ENCODE data around the gene CABP7. TPM values are rescaled to one million over a fixed set of nuclear protein-coding genes. Genes with fewer than 3 reads are reported as not detected.

Gene CABP7
- total RNA-seq, 1 donor from 2014 or later = not detected

GRCh38 chr22:29762263-29762662 lies 42.5 kb downstream of the CABP7 start:
- H3K27ac ChIP-seq = no peak overlapping the region
- intact Hi-C loops (cut with DNase I) = no loop called here
- H3K4me3 ChIP-seq = no peak overlapping the region
- H3K4me1 ChIP-seq = peaks cover 13% of the 10 kb centered on the region
- no peak for DNase-seq
- TF ChIP-seq CTCF (IDR thresholded peaks at IDR 0.05) = no peak
- H3K9me3 ChIP-seq = no peaks in the 10 kb centered on the region
- no peaks in the 10 kb centered on the region for H3K27me3 ChIP-seq (ENCODE audit: low read depth)
- ATAC-seq = no peak
- no peaks in the 10 kb centered on the region for H3K36me3 ChIP-seq

GRCh38 chr22:29765905-29766631 lies 46.3 kb downstream of the CABP7 start:
- peak; percentile 9 to 10 for ATAC-seq
- no peak for TF ChIP-seq CTCF (IDR thresholded peaks at IDR 0.05)
- no peak for DNase-seq
- Histone ChIP-seq H3K9me3 (no peaks in the 10 kb centered on the region), H3K4me1 (peaks cover 39% of the 10 kb centered on the region), H3K4me3 (peak overlapping the region; percentile 98), H3K27me3 (ENCODE audit: low read depth) (no peaks in the 10 kb centered on the region), H3K36me3 (peaks cover 26% of the 10 kb centered on the region), H3K27ac (peak overlapping the region; percentile 86)
- intact Hi-C loops (cut with DNase I) = no loop called here

GRCh38 chr22:29766632-29767170 lies 46.9 kb downstream of the CABP7 start, which contains the start of gene ZMAT5:
ZMAT5 (minus strand) TSS chr22:29767007; CDS start chr22:29748544, 18,463 bp downstream.
- H3K4me1 ChIP-seq = peaks cover 39% of the 10 kb centered on the region
- TF ChIP-seq CTCF (IDR thresholded peaks at IDR 0.05) = no peak
- H3K4me3 ChIP-seq = peak within 1 kb of the TSS; percentile 98
- intact Hi-C loops (cut with DNase I) = no loop called here
- H3K27ac ChIP-seq = peak within 1 kb of the TSS; percentile 86
- peak; percentile 97 for DNase-seq
- no peaks in the 10 kb centered on the region for H3K9me3 ChIP-seq
- peaks cover 30% of the 10 kb centered on the region for H3K36me3 ChIP-seq
- H3K27me3 ChIP-seq (ENCODE audit: low read depth) = no peaks in the 10 kb centered on the region
- peak; percentile 98 to 99 for ATAC-seq

GRCh38 chr22:29767171-29768051 lies 47.6 kb downstream of the CABP7 start, which contains the start of gene UQCR10:
UQCR10 (plus strand) TSS chr22:29767369; CDS start chr22:29767399, 30 bp downstream.
- peaks cover 39% of the 10 kb centered on the region for H3K4me1 ChIP-seq
- H3K4me3 ChIP-seq = peak within 1 kb of the TSS; percentile 98
- ATAC-seq = peak; percentile 91 to 93
- intact Hi-C loops (cut with DNase I) = no loop called here
- H3K27ac ChIP-seq = peak within 1 kb of the TSS; percentile 86
- peak; percentile 98 for DNase-seq
- H3K27me3 ChIP-seq (ENCODE audit: low read depth) = no peaks in the 10 kb centered on the region
- no peak for TF ChIP-seq CTCF (IDR thresholded peaks at IDR 0.05)
- no peaks in the 10 kb centered on the region for H3K9me3 ChIP-seq
- peaks cover 30% of the 10 kb centered on the region for H3K36me3 ChIP-seq

GRCh38 chr22:29768052-29768693 lies 48.4 kb downstream of the CABP7 start:
- peak overlapping the region; percentile 98 for H3K4me3 ChIP-seq
- no peak for ATAC-seq
- H3K4me1 ChIP-seq = peaks cover 39% of the 10 kb centered on the region
- H3K36me3 ChIP-seq = peaks cover 30% of the 10 kb centered on the region
- no peaks in the 10 kb centered on the region for H3K27me3 ChIP-seq (ENCODE audit: low read depth)
- H3K27ac ChIP-seq = peak overlapping the region; percentile 86
- intact Hi-C loops (cut with DNase I) = no loop called here
- no peak for TF ChIP-seq CTCF (IDR thresholded peaks at IDR 0.05)
- H3K9me3 ChIP-seq = no peaks in the 10 kb centered on the region
- DNase-seq = no peak

Data from lower lobe of right lung (tissue), 2 donors.